Astrocyte of the cerebellum (primary cell): Measurements from ENCODE around the gene ATL2.
"Not testable (repeated sequence)": the region's sequence is repeated elsewhere in the genome, so short reads cannot be mapped to it uniquely, and the experiment has no call there.

Experiments used
- DNase-seq: peaks from one replicate; pipeline ENCODE4 v3.0.0-alpha.2; 2011; ENCODE audit warnings: low read depth
- H3K4me3 ChIP-seq: 2 replicates; pipeline ENCODE4 v1.5.1; 2011; ENCODE audit warnings: mild to moderate bottlenecking, low read depth, low read length, moderate library complexity
- CTCF ChIP-seq: IDR thresholded peaks from 2 replicates; pipeline ENCODE4 v1.5.1; 2012; ENCODE audit warnings: low read length, low read depth, moderate library complexity, mild to moderate bottlenecking; ENCODE audit errors: missing control alignments
- in situ Hi-C: cut with HindIII; loops from 2 replicates; pipeline ENCODE4 v1.10.0; 2017; ENCODE audit warnings: low sequenced_read_pairs

Gene ATL2

GRCh38 chr2:38261569-38262068 lies 115.5 kb downstream of the ATL2 start:
- H3K4me3 ChIP-seq = no peak overlapping the region
- no peak for TF ChIP-seq CTCF
- DNase-seq = no peak
- in situ Hi-C loops = loop anchor here (5.0 kb wide), 1 partner anchor 69 kb away; no protein-coding TSS in a partner anchor

GRCh38 chr2:38260972-38261371 lies 116.1 kb downstream of the ATL2 start:
- in situ Hi-C loops = loop anchor here (5.0 kb wide), 1 partner anchor 69 kb away; no protein-coding TSS in a partner anchor
- no peak overlapping the region for H3K4me3 ChIP-seq
- DNase-seq = no peak
- TF ChIP-seq CTCF = no peak

- in situ Hi-C loops = loop anchor here (5.0 kb wide), 1 partner anchor 68 kb away; no protein-coding TSS in a partner anchor
- TF ChIP-seq CTCF = no peak
- no peak overlapping the region for H3K4me3 ChIP-seq
- DNase-seq = no peak
Measured at GRCh38 chr2:38260469-38260868, 116.6 kb downstream of the ATL2 start.

GRCh38 chr2:38259311-38259710 lies 117.8 kb downstream of the ATL2 start:
- TF ChIP-seq CTCF = no peak
- no peak overlapping the region for H3K4me3 ChIP-seq
- no peak for DNase-seq
- in situ Hi-C loops = no loop called here

GRCh38 chr2:38257680-38258079 lies 119.4 kb downstream of the ATL2 start:
- in situ Hi-C loops, DNase-seq, H3K4me3 ChIP-seq: not testable (repeated sequence)

- no peak overlapping the region for H3K4me3 ChIP-seq
- no peak for TF ChIP-seq CTCF
- no peak for DNase-seq
- in situ Hi-C loops = no loop called here
Measured at GRCh38 chr2:38256610-38257009, 120.5 kb downstream of the ATL2 start.

GRCh38 chr2:38255211-38255610 lies 121.9 kb downstream of the ATL2 start:
- in situ Hi-C loops = no loop called here
- no peak for TF ChIP-seq CTCF
- no peak overlapping the region for H3K4me3 ChIP-seq
- DNase-seq = no peak
